NOMO-1 (cell line): ENCODE results near the gene CELSR3.

Experiments used
- DNase-seq, 2 experiments: peaks; one replicate each; lab custom pipeline; 2025; ENCODE audit not compliant: unreplicated experiment in 2 of 2; lab: John Stamatoyannopoulos, UW

CELSR3 gene

DNA sequence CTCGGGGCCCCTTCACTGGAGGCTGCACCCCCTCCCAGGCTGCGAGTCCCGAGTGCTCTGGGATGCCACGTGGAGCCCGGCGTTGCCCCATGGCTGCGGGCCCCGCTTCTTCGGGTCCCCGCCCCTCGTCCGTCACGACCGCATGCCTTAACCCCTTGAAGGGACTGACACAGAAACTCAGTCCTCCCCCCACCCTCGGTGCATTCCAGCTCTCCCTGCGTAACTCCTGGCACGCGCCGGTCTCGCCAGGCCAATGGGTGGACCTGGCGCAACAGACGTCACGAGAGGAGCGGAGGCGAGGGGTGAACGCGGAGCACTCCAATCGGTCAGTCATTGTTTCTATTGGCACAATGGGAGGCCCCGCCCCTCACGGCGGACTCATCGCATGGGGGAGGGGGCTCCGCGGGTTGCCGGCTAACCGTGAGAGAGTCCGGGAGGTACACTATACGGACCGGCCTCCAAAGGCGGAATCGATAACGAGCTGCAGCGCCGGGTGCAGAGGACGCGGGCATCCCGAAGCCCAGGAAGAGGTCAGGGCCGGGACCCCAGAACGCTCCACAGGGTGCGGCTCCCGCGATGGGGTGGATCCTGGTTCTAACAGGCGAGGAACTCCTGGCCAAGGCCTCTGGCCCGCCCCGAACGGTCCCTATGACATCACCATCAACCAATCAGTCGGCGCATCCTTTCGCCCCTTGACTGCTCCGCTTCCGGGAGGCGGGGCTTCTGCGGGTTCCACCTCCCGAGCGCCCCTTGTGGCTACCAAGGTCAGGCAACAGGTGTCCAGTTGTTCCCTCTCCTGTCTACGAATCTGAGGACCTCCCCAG is 1.0 kb upstream of the CELSR3 start:
- peak; percentile 91 to 92 for DNase-seq

DNA sequence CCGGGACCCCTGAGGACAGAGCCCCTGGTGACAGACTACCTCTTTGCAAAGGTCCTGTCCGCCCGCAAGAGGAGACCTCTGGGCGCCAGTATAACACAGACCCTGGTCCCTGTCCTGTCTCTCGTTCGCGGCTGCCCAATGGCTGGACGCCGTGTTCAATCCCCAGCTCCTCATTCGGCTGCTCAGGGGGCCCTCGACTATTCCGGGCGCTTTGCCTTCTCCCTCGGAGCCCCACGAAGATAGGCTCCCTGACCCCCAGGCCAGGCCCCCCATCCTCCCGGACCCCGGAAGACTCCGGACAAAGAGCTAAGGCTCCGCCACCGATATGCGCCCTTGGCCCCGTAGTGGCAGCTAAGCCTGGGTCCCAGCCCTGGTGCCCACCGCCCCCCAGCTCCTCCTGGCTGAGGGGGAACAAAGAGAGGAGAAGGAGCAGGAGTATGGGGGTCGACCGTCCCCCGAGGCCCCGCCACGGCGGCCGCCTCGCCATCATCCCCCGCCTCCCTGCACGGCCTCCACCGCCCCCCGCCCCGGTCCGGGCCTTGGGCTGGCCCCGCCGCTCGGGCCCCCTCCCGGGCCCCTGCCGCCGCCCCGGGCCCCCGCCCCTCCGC is 437 bp downstream of the CELSR3 start:
- no peak for DNase-seq

DNA sequence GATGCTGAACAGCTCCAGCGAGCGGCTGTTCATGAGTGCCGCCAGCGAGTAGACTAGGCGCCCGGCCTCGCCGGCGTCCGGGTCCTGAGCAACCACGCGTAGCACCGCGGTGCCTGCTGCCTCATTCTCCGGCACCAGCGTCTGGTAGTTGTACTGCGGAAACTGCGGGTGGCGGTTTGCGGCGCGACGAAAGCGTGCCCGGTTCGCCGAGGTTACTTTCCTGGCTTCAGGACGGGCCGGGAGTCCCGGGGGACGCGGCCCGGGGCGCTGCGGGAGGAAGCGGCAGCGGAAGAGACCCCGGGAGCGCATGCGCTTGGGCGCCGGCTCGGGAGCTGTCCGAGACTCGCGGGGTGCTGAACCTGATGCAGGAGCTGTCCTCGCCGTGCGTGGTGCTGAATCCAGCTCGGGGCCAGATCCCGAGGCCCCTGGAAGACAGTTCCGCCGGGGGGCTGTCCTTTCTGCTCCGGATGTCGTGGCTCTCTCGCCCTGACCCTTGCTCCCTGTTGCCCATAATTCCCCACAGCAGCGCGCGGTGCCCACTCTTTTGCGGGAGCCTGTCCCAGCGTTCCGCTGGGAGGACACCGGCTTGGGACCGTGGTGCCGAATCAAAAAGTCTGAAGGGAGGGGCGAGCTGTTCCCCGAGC is 1.1 kb downstream of the CELSR3 start:
- DNase-seq, result peak; percentile 23 to 25

DNA sequence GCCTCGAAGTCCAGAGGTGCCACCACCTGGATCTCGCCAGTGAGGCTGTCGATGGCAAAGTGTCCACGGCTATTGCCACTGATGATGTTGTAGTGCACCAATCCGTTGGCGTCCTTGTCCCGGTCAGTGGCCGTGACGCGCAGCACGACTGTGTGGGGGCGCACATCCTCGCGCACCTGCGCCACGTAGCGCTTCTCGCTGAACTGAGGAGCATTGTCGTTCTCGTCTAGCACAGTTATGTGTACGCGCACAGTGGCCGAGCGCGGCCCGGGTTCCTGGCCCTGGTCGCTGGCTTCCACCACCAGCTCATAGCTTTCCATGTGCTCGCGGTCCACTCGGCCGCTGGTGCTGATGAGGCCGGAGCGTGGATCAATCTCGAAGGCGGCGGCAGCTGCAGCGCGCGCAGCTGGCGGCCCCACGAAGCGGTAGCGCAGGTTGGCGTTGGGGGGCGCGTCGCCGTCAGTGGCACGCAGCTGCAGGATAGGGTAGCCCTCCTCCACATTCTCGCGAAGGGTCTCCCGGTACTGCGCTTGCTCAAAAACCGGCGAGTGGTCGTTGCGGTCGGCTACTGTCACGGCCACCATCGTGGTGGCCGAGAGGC is 1.8 kb downstream of the CELSR3 start:
- no peak for DNase-seq

DNA sequence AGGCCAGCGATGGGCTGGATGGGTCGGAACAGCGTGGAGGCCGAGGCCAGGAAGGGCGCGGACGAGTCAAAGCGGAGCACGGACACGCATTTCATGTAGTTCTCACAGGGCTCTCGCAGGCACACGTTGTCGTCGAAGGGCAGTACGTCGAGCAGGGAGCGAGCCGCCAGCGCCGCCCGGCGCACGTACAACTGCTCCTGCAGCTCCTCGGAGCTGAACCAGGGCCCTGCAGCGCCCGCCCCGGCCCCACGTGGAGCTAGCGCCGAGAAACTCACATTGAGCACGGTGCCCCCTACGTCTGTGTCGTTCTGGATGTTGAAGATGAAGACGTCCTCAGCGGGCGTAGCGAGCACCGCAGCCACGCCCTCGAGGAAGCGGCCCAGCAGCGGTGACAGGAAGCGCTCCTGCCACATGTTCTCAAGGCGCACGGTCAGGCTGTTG is 5.8 kb downstream of the CELSR3 start:
- DNase-seq, result peak; percentile 50 to 71

DNA sequence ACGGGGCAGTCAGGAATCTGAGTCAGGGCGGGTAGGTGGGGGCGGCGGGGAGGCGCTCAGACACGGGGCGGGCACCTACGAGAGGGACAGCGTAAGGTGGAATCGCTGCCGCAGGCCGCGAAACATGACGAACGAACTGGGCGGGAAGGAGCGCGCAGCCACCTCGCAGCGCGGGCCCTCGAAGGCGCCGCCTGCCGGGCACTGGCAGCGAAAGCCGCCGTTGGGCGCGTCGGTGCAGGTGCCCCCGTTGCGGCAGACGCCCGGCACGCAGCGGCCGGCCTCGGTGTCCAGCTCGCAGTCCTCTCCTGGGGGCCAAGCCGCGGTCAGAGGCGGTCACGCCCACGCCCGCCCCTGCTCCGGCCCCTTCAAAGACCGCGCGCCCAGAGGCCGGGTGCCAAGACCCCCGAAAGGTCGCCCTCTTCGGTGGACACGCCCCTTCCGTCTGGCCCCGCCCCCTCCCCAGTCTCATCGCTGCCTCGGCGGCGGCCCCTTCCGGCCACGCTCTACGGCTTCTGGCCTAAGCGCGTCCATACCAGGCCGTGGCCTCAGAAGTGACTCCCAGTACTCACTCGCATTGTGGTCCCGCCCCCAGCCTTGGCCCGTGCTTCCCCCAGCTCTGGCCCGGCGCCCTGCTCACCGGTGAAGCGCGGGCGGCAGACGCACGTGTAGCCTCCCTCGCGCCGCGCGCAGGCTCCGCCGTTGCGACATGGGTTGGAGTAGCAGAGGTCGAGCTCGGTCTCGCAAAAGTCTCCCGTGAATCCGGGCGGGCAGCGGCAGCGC is 6.4 kb downstream of the CELSR3 start:
- DNase-seq, result peak; percentile 83 to 93

DNA sequence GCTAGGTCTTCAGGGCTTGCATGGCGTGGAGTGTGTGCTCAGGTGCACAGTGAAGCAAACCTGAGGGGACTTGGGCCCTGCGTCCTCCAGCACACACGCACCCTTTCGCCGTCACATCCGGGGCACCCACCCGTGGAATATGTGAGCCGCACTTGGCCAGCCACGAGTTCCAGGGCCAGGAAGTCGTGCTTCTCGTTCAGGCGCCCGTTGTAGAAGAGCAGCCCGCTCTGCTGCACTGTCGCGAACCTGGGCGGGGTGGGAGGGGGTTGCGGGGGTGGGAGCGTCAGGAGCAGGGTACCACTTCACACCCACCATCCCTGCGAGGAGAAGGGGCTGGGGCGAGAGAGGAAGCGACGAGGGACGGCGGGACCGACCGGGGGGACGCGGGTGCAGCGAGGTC is 7.1 kb downstream of the CELSR3 start:
- peak in 1 of 2 experiments; percentile 11 for DNase-seq

DNA sequence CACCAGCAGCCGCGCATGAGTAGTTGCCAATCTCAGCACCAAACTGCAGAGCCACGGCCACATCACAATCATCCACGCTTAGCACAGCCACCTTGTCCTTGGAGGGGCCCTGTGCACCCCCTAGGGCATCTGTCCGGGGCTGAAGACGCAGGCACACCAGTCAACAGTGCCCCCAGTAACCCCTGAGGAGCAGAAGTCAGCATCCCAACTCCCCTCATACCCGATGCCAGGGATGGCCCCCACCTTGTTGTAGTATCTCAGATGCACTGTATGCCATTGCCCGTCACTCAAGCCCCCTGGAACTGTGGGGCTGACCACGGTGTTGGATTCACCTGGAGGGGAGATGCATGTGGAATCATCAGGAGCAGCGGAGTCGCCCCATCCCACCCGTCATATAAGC is 7.6 kb downstream of the CELSR3 start:
- no peak for DNase-seq

DNA sequence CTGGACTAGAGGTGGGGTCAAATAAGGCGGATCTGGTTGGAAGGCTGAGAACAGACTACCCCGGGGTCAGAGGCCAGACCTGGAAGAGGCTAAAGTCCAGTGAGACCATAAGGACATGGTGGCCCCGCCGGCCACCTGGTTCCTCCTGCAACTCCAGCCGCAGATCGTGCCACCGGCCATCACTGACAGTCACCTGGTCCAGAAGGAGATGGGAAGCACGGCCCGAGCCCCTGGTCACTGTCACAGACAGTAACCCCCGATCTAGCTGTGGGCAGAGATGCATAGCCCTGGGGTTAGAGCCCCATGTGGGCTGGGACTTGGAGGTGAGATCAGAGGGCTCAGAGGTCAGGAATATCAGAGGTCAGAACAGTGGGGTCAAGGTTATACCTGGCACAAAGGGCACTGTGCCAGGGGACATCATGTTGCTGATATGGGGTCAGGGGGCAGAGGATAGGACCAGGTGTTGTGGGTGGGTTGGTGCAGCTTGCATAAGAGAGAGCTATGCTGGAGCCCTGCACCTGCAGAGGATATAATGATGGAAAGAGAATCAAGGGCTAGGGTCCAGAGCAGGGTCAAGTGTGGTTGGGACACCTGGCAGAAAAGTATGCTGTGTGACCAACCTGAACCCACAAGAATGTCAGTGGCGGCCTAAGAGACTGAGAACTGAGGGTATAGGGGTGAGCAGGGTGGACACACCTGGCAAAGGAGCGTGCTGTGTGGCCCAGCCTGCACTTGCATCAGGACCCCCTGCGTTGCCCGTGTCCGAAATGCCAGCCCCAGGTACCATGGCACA is 9.6 kb downstream of the CELSR3 start:
- no peak for DNase-seq

DNA sequence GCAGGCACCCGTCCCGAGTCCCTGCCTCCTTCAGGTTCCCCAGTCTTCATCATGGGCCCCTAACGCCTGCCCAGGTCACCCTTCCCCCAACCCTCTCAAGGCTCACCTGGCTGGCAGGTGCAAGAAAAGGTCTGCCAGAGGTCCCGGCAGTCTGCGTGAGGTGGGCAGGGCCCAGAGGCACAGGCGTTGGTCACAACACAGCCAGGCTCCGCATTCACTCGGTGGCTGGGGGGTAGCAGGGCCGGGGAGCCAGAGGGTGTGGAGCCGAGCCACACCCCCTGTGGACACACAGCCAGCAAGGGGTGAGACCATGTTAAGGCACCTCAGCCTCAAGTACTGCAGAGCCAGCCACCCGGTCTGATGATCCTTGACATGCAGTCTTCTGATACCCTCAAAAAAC is 10.9 kb downstream of the CELSR3 start:
- no peak for DNase-seq

DNA sequence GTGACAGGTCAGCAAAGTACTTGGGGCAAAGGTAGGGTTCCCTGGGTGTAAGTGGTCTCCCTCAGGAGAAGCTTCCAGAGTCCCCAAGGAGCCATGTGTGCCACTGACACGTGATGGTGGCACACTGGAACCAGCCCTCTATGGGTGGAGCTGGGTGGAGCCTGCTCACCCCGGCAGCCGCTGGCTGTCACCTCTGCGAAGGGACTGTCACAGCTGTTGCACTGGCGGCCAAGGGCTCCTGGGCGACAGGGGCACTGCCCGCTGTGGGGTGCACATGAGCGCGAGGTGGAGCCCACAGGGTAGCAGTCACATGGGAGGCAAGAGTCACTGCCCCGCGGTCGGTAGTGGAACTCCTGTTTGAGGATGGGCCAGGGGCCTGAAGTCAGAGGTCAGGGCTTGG is 12.0 kb downstream of the CELSR3 start:
- DNase-seq, result no peak

DNA sequence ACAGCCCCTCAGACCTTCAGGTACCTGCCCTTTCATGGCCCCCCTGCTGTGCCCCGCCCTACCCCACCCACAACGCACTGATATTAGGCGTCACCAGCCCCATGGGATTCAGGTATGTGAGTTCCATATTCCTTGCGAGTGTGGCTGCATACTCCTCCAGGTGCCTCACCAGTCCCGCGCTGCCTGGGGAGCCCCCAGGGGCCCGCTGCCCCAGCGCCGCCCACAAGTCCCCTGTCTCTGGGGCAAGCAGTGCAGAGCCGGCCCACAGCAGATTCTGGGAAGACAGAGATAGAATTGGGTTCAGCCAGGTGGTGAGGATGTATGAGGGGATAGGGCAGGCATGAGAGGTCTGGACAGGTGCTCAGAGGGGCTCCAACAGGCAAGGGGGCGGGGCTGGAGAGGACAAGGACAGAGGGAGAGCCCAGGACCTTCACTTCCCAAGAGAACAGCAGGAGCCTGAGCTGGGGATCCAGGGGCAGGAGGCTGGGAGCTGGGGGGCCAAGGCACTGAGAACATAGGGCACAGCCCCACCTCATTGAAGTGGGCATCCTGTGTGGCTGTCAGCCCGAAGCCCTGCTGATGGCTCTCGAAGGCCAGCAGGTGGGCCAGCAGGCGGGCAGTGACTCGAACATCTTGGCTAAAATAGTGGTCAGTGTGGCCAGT is 14.4 kb downstream of the CELSR3 start:
- no peak for DNase-seq

DNA sequence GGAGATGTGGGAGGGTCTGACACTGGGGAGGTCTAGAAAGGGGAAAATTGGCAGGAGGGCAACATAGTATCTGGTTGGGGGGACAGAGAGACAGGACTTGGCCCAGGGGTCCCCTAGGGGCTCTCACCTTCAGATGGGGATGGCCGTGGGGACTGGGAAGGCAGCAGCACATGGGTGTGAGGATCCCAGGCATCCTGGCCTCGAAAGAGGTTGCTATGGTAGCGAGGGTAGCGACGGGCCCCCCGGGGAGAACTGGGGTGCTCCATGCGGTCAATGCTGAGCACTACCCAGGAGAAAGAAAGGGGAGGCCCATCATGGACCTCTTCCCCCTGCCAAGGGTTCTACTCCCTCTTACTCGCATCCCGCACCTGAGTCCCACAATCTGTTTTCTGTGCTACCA is 15.0 kb downstream of the CELSR3 start:
- no peak for DNase-seq

DNA sequence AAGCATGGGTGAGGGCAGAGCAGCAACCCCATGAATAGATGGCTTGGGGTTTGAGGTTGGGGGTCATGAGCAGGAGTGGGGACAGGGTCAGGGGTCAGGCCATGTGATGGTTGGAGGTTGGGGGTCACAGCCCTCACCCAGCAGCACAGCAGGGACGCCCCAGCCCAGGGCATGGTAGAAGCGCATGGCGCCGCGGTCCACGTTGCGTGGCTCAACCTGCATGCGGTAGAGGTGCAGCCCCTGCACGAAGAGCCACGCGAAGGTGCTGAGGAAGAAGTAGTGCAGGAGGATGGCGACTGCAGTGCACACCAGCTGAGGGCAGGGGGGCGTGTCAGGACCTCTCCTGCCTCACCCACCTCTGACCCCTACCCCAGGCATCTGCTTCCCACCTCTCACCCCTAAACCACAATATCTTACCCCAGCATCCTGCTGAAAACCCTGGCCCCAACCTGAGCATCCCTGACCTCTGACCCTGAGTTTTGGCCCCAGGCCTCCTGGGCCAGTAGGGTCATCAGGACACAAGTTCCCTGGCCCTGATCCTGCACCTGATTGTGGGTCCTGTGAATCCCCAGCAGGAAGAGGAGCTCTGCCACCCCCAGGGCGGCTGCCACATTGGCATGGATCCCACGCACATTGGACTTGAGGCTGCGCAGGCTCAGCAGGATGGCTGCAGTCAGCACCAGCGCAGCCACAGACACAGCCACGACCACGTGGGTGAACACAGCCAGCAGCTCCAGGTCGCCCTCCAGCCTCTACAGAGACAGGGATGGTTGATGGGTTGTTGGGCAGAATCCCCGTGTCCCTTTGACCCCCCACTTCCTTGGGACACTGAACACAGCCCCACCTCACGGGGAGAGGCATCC is 17.6 kb downstream of the CELSR3 start:
- DNase-seq, result no peak

DNA sequence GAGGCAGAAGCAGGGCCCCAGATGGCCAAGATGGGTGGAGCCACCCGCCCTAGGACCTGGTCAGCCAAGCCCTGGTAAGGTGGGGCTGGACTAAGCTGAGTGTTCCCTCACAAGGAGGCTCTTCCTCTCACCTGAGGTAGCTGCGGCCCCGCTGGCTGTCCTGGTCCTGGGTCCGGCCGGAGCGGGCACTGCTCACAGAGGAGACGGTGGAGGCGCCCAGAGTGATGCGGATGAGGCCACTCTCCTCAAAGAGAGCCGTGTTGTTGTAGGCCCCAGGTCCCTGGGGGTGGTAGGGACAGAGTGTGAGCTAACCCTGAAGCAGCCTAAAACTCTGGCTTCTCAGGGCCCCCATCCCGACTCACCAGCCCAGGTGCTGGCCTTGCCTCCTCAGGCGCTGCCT is 20.1 kb downstream of the CELSR3 start:
- DNase-seq, result no peak

DNA sequence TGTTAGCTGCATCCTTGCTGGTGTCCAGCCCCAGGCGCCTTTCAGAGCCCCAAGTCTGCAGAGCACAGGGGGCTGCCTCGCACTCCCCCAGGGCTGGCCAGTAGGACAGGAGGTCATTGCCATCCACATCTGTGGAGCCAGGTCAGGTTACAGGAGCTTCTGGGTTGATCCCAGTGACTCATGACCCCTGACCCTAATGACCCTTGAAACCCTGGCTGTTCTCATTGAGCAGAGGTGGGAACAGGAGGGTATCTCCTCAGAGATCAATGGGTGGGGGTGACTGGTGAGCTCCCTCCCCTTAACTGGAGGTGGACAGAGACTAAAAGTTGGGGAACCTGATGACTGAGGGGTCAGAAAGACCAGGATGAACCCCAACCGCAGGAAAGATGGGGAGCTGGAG is 21.3 kb downstream of the CELSR3 start:
- DNase-seq, result no peak

DNA sequence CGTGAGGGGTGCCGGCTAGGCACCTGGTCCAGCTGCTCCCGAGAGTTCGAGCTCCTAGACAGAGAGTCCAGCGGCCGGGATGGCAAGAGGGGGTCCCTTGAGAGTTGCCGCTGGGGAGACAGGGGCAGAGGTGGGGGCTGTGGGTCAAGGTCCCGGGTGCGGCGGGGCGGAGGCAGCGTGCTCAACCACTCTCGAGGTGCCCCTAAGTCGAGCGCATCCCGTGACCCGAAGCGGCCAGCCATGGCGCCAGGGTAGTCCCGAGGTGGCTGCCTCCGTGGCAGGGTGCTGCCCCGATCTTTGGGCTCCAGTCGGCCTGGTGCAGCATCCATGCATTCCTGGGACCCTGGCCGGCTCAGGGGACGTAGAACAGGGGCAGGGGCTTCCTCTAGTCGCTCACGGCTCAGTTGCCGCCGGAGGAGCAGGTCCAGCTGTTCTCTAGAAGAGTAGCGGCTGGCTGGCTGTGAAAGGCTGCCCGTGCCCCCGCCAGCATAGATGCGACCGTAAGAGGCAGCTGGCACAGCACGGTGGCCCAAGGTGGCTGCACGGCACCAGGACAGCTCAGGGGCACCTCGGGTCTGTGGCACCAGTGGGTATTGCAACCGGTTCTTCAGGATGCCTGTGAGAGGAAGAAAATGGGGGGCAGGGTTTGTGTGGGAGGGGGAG is 22.6 kb downstream of the CELSR3 start:
- no peak for DNase-seq

DNA sequence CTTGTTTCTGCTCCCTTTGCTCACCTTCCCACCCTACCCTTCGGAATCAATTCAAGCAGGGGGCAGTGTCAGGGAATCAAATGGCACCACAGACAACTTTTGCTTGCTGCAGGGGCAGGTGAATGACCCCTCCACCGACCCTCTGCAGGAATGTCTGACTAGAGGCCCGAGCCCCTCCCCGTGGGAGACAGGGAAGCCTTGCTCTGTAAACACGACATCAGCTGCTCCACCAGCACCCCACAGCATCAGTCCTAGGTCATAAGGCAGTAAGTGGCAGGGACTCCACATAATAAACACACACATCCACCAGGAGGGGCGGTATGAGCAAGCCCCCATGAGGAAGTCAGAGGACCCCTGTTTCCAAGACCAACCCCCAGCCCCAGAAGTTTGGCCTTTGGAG is 25.4 kb downstream of the CELSR3 start:
- no peak for DNase-seq
